ENCODE measurements around the gene UNC5B.
A peak's percentile ranks its signal among the peaks of the same experiment; 100 is the strongest.

DNA sequence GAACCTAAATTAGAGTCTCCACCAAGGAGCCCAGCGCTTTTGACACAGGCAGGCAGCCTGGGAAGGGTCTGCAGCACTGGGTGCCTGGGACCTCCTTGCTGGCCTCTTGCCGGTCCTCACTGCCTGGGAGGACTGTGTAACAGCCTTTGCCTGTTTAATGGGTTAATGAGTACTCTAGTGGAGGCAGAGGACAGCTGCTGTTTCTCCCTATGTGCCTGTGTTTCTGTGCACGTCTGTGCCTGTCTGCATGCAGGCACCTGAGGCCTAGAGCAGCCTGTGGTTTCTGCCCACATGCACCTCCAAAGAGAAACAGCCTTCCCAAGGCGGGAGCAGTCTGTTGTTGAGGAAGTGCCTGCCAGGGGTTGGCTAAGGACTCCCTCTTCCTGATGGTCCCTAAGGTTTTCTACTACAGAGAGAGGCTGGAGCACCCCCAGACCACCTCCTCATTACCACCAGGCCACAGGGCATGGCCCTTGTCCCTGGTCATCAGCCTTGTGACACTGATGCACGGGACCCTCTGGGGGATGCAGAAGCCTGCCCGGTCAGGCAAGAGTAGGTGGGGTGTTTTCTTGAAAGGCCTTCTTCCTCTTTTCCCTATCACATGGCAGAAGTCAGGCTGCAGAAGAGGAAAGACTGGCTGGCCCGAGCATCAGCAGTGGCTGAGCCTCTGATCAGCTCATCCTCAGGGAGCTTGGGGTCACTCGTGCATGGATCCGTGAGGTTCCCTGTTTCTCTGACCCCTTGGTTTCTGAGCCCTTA is 120.9 kb downstream of the UNC5B start:
- TF ChIP-seq CTCF (conservative IDR thresholded peaks at IDR 0.05 in 1 of 2, IDR thresholded peaks at IDR 0.05 in 1 of 2; ENCODE audit: extremely low read depth in 1 of 2, insufficient read depth in 1 of 2, low read depth in 1 of 2, low read length in 2 of 2), result peak in 1 of 2 donors; percentile 1
- TF ChIP-seq EZH2 (IDR thresholded peaks at IDR 0.05; ENCODE audit: borderline replicate concordance, low read length), result no peak

Data from mammary epithelial cell (primary cell).